PC-3 (cell line): Measurements from ENCODE around the gene GNL3L. TPM values are rescaled to one million over a fixed set of nuclear protein-coding genes. Genes with fewer than 3 reads are reported as not detected.
"Not testable (repeated sequence)": the region's sequence is repeated elsewhere in the genome, so short reads cannot be mapped to it uniquely, and the experiment has no call there.

Source experiments
- ATAC-seq: fragments of 200-7000 bp; cut with Tn5 transposase; 2 replicates; pipeline ENCODE4 v1.9.1; 2020; ENCODE audit warnings: mild to moderate bottlenecking, moderate library complexity
- BruUV-seq: library from RNA; stranded (reverse); fragments of 400-500 nt; replicated peaks from 2 replicates; lab custom pipeline; 2021; lab: Mats Ljungman, UMichigan
- CTCF ChIA-PET: fragments of 300-600 bp; sonication (Branson Sonifier 250); formaldehyde crosslinking; loops from one replicate; lab custom pipeline; 2022; ENCODE audit warnings: antibody characterized with exemption; lab: Charles Lee
- POLR2A ChIA-PET: fragments of 300-600 bp; sonication (Branson Sonifier 250); formaldehyde crosslinking; loops from one replicate; lab custom pipeline; 2022; ENCODE audit warnings: antibody characterized with exemption; ENCODE audit not compliant: unreplicated experiment; lab: Charles Lee
- DNase-seq: peaks from one replicate; pipeline ENCODE4 v3.0.0-alpha.2; 2015
- H2AFZ ChIP-seq: fragments of 300-600 bp; sonication (generic); 2 replicates; pipeline ENCODE4 v1.6.0; 2016; ENCODE audit warnings: antibody characterized with exemption, low read length
- H3F3A ChIP-seq: fragments of 300-600 bp; sonication (generic); one replicate; pipeline ENCODE4 v1.6.0; 2017; ENCODE audit warnings: antibody characterized with exemption, low read length, control low read depth, mild to moderate bottlenecking; ENCODE audit not compliant: unreplicated experiment
- H3K27ac ChIP-seq: fragments of 300-600 bp; sonication (generic); 2 replicates; pipeline ENCODE4 v1.5.1; 2016; ENCODE audit warnings: mild to moderate bottlenecking, low read length
- H3K27me3 ChIP-seq: fragments of 300-600 bp; sonication (generic); 2 replicates; pipeline ENCODE4 v1.6.1; 2016; ENCODE audit warnings: low read length, mixed read lengths
- H3K36me3 ChIP-seq: fragments of 300-600 bp; sonication (generic); 2 replicates; pipeline ENCODE4 v1.6.1; 2016; ENCODE audit warnings: low read depth, mixed run types, low read length, mixed read lengths
- H3K4me1 ChIP-seq: fragments of 300-600 bp; sonication (generic); 2 replicates; pipeline ENCODE4 v1.5.1; 2016; ENCODE audit warnings: low read length; ENCODE audit not compliant: insufficient read depth
- H3K4me2 ChIP-seq: fragments of 300-600 bp; sonication (generic); 2 replicates; pipeline ENCODE4 v1.6.0; 2016; ENCODE audit warnings: low read length
- H3K4me3 ChIP-seq: fragments of 300-600 bp; sonication (generic); 2 replicates; pipeline ENCODE4 v1.5.1; 2016; ENCODE audit warnings: mild to moderate bottlenecking, low read length, mixed read lengths
- H3K79me2 ChIP-seq: fragments of 300-600 bp; sonication (generic); 2 replicates; pipeline ENCODE4 v1.6.1; 2017; ENCODE audit warnings: low read length, mixed read lengths
- H3K9ac ChIP-seq: fragments of 300-600 bp; sonication (generic); 2 replicates; pipeline ENCODE4 v1.6.0; 2016; ENCODE audit warnings: mild to moderate bottlenecking, low read length
- H3K9me2 ChIP-seq: fragments of 300-600 bp; sonication (generic); replicated peaks from 2 replicates; pipeline ENCODE4 v1.6.1; 2016; ENCODE audit warnings: mixed run types, low read length, mixed read lengths
- H3K9me3 ChIP-seq: fragments of 300-600 bp; sonication (generic); 2 replicates; pipeline ENCODE4 v1.6.1; 2016; ENCODE audit warnings: low read length, mixed read lengths
- H4K20me1 ChIP-seq: fragments of 300-600 bp; sonication (generic); 2 replicates; pipeline ENCODE4 v1.6.1; 2016; ENCODE audit warnings: low read length, mixed read lengths
- EZH2 ChIP-seq: fragments of 300-600 bp; sonication (generic); IDR thresholded peaks from one replicate; pipeline ENCODE4 v1.6.1; 2017; ENCODE audit warnings: antibody characterized with exemption, mild to moderate bottlenecking, low read length; ENCODE audit not compliant: unreplicated experiment
- EZH2phosphoT487 ChIP-seq: fragments of 300-600 bp; sonication (generic); IDR thresholded peaks from 2 replicates; pipeline ENCODE4 v1.6.1; 2018; ENCODE audit warnings: mild to moderate bottlenecking, antibody characterized with exemption, low read length, borderline replicate concordance
- intact Hi-C: fragments of 100-400 bp; cut with micrococcal nuclease; formaldehyde crosslinking; loops from 2 replicates; pipeline ENCODE4 v1.9.0; 2023
- total RNA-seq: library from RNA; depleted of rRNA; stranded (reverse); fragments of >200 nt; gene quantifications from 2 replicates; pipeline ENCODE4 v1.2.3, GENCODE V29; 2014
- TF ChIP-seq, protein P1 (sequence below): fragments of 300-600 bp; sonication (generic); conservative IDR thresholded peaks from 2 replicates; pipeline ENCODE4 v1.5.1; 2017; ENCODE audit warnings: antibody characterized with exemption, low read depth, mild to moderate bottlenecking, low read length

GNL3L gene
- total RNA-seq, 1 experiment from 2014 or later, result 50.3 TPM

DNA sequence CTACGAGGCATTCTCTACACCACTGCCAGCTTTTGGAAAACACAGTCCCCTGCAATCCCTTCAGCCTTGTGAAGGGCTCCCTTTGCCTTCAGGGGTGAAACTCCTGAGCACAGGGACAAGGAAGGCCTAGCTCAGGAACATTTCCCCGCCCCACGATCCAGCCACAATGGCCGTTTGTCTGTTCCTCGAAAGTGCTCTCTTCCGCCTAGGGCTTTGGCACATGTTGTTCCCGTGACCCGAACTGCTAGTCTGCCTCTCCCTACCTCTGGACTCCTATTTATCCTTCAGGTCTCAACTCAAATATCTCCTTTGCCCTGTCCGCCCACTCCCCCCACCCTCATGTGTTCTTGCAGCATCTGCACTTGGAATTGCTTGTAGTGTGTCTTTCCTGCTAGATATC, 46.1 kb upstream of the GNL3L start:
- Histone ChIP-seq H2AFZ (no peak overlapping the region), H3K27ac (no peak overlapping the region), H3K4me1 (no peaks in the 10 kb centered on the region), H3F3A (no peaks in the 10 kb centered on the region), H3K4me2 (no peak overlapping the region), H3K9me3 (no peaks in the 10 kb centered on the region), H3K36me3 (no peaks in the 10 kb centered on the region), H3K9me2 (no peaks in the 10 kb centered on the region), H3K4me3 (no peak overlapping the region), H4K20me1 (no peaks in the 10 kb centered on the region), H3K9ac (no peak overlapping the region), H3K27me3 (no peaks in the 10 kb centered on the region), H3K79me2 (no peaks in the 10 kb centered on the region)
- POLR2A ChIA-PET, result no interaction called here
- CTCF ChIA-PET, result no interaction called here
- BruUV-seq, result no TSS peak
- no peak for DNase-seq
- ATAC-seq, result no peak
- intact Hi-C loops, result no loop called here
- TF ChIP-seq EZH2 (no peak), EZH2phosphoT487 (no peak)
- TF ChIP-seq, protein P1, sequence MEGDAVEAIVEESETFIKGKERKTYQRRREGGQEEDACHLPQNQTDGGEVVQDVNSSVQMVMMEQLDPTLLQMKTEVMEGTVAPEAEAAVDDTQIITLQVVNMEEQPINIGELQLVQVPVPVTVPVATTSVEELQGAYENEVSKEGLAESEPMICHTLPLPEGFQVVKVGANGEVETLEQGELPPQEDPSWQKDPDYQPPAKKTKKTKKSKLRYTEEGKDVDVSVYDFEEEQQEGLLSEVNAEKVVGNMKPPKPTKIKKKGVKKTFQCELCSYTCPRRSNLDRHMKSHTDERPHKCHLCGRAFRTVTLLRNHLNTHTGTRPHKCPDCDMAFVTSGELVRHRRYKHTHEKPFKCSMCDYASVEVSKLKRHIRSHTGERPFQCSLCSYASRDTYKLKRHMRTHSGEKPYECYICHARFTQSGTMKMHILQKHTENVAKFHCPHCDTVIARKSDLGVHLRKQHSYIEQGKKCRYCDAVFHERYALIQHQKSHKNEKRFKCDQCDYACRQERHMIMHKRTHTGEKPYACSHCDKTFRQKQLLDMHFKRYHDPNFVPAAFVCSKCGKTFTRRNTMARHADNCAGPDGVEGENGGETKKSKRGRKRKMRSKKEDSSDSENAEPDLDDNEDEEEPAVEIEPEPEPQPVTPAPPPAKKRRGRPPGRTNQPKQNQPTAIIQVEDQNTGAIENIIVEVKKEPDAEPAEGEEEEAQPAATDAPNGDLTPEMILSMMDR, result no peak

DNA sequence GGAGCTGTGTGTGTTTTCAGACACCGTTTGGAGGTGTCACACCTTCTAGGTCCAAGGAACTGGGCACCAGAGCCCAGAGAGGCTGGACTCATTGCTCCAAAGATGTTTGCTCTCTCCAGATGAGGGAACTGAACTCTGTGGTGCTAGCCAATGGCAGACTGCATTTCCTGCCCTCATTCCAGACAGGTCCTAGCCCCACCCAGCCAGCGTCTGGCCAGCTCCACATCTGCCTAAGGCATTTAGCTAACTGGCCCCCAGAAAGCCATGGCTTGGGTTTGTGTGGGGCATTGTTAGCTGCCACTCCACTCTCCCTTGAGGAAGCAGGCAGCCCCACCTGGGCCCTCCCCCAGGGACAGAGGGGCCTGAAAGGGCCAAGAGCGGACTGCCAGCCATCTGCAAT, 45.4 kb upstream of the GNL3L start:
- Histone ChIP-seq H3K79me2 (no peaks in the 10 kb centered on the region), H3K9me3 (no peaks in the 10 kb centered on the region), H3F3A (no peaks in the 10 kb centered on the region), H3K9me2 (no peaks in the 10 kb centered on the region), H4K20me1 (no peaks in the 10 kb centered on the region), H3K4me3 (no peak overlapping the region), H3K4me2 (no peak overlapping the region), H3K36me3 (no peaks in the 10 kb centered on the region), H2AFZ (no peak overlapping the region), H3K27me3 (no peaks in the 10 kb centered on the region), H3K27ac (no peak overlapping the region), H3K4me1 (no peaks in the 10 kb centered on the region), H3K9ac (no peak overlapping the region)
- ChIA-PET CTCF (no interaction called here), POLR2A (no interaction called here)
- BruUV-seq, result no TSS peak
- intact Hi-C loops, result no loop called here
- DNase-seq (no peak), ATAC-seq (no peak)
- TF ChIP-seq EZH2 (no peak), EZH2phosphoT487 (no peak)
- TF ChIP-seq, protein P1, result no peak

DNA sequence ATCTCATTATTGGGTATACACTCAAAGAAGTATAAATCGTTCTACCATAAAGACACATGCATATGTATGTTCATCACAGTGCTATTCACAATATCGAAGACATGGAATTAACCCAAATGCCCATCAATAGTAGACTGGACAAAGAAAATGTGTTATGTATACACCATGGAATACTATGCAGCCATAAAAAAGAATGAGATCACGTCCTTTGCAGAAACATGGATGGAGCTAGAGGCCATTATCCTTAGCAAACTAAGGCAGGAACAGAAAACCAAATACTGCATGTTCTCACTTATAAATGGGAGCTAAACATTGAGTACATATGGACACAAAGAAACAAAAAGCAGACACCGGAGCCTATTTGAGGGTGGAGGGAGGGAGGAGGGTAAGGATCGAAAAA, 40.2 kb upstream of the GNL3L start:
- H3K9me3 ChIP-seq, H3K4me3 ChIP-seq, H3K36me3 ChIP-seq, BruUV-seq, H3K27ac ChIP-seq, H2AFZ ChIP-seq, H3K4me2 ChIP-seq, H3K27me3 ChIP-seq, intact Hi-C loops, POLR2A ChIA-PET, DNase-seq, H3K9me2 ChIP-seq, H3K9ac ChIP-seq, CTCF ChIA-PET, H3F3A ChIP-seq, ATAC-seq, H4K20me1 ChIP-seq: not testable (repeated sequence)
- Histone ChIP-seq H3K4me1 (peaks cover 17% of the 10 kb centered on the region), H3K79me2 (peaks cover 38% of the 10 kb centered on the region)
